HUDEP-2 (cell line): ENCODE data around the gene MSH3.
"Not testable (repeated sequence)": the region's sequence is repeated elsewhere in the genome, so short reads cannot be mapped to it uniquely, and the experiment has no call there.

Experiments
- DNase-seq, 76 experiments: peaks; one replicate each; lab custom pipeline; 2025; ENCODE audit not compliant: unreplicated experiment in 76 of 76; lab: John Stamatoyannopoulos, UW

The MSH3 gene

DNA sequence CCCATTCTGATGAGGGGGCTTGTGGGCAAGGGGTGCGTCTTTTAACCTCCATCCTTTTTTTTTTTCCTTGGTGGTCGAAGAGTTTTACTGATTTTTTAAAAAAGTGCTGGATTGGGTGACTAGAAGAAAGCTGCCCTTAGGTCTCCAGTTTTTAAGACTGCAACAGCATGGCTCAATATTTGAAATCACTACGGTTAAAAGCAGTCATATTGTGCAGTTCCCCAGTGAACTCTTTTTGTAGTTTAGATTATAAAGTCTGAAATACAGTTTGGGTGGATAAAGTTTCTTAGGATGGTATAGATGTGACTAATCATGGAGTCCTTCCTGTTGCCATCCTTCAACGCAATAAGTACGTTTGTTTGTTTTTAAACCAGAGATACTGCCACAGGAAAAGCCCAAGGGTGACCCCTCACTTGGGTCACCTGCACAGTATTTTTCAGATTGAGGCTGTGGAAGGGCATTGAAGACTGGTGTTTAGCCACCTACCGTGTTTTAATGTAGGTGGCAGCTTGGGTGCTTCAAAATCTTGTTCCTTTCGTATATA, 851 bp downstream of the MSH3 start:
- DNase-seq, result no peak

DNA sequence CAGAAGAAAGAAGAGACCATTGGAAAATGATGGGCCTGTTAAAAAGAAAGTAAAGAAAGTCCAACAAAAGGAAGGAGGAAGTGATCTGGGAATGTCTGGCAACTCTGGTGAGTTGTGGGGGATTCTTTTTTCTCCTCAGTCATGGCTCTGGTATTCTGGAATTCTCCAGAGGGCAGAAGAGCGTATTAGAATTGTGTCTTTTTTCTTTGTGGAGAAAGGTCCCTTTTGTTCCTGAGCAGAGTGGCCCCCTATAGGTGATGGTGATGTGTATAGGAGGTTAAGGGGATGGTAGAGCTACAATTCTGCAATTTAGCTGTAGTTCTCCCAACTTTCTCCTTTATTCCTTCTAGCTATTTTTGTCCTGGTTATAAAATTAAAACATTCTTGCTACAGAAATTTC, 2.0 kb downstream of the MSH3 start:
- DNase-seq, result no peak

DNA sequence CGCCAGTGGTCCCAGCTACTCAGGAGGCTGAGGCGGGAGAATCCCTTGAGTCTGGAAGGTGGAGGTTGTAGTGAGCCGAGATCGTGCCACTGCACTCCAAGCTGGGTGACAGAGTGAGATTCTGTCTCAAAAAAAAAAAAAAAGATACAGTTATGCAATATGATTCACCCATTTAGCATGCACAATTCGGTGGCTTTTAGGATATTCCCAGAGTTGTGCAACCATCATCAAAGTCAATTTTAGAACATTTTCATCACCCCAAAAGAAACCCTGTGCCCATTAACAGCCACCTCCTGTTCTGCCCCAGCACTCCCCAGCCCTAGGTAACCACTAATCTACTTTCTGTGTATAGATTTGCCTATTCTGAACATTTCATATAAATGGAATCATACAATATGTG, 4.7 kb downstream of the MSH3 start:
- no peak for DNase-seq

DNA sequence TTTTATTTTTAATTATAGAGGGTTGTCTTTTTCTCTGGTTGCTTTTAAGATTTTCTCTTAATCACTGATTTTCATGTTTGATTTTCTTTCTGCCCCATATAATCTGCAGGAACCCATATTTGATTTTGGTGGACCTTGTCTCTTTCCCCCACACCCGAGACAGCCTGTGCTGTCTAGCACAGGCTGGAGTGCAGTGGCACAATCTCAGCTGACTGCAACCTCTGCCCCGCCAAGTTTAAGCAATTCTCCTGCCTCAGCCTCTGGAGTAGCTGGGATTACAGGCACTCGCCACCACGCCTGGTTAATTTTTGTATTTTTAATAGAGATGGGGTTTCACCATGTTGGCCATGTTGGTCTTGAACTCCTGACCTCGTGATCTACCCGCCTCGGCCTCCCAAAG, 6.2 kb downstream of the MSH3 start:
- DNase-seq, result not testable (repeated sequence)

DNA sequence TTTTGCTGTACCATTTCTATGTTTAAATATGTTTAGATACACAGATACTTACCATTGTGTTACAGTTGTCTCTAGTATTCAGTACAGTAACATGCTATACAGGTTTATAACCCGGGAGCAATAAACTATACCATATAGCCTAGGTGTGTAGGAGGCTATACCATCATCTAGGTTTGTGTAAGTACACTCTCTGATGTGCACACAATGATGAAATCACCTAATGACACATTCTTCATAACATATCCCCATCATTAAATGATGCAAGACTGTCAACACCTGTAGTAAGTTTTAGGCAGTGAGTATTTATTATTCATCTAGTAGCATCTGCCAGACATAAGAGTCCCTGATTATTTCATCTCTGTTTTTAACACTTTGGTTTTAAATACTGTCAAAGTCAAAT, 7.7 kb downstream of the MSH3 start:
- DNase-seq, result no peak

DNA sequence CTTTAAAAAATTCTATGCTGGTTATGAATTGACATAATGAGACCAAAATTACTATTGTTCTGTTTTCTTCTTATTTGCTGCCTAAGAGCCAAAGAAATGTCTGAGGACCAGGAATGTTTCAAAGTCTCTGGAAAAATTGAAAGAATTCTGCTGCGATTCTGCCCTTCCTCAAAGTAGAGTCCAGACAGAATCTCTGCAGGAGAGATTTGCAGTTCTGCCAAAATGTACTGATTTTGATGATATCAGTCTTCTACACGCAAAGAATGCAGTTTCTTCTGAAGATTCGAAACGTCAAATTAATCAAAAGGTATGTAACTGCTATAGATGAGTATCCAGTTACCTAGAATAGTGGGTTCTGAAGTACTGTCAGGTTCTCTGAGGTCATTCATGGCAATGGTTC, 10.6 kb downstream of the MSH3 start:
- DNase-seq, result no peak

DNA sequence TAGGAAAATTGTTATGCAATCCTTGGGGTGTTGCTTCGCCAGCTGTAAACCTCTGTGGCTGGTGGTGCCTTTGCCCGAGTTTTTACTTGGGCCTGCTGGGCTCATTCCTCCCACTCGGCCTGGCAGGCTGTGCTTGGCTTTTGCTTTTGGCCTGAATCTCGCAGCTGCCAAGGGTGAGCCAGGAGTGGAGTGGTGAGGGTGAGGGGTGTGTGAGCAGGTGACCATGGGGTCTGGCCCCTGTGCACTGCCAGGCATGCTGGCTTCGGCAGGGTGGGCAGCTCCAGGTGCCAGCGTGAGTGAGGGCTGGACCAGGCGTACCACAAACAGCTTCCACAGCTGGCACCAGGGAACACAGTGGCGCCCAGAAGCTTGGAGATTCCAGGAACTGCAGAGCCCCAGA, 12.9 kb downstream of the MSH3 start:
- no peak for DNase-seq

DNA sequence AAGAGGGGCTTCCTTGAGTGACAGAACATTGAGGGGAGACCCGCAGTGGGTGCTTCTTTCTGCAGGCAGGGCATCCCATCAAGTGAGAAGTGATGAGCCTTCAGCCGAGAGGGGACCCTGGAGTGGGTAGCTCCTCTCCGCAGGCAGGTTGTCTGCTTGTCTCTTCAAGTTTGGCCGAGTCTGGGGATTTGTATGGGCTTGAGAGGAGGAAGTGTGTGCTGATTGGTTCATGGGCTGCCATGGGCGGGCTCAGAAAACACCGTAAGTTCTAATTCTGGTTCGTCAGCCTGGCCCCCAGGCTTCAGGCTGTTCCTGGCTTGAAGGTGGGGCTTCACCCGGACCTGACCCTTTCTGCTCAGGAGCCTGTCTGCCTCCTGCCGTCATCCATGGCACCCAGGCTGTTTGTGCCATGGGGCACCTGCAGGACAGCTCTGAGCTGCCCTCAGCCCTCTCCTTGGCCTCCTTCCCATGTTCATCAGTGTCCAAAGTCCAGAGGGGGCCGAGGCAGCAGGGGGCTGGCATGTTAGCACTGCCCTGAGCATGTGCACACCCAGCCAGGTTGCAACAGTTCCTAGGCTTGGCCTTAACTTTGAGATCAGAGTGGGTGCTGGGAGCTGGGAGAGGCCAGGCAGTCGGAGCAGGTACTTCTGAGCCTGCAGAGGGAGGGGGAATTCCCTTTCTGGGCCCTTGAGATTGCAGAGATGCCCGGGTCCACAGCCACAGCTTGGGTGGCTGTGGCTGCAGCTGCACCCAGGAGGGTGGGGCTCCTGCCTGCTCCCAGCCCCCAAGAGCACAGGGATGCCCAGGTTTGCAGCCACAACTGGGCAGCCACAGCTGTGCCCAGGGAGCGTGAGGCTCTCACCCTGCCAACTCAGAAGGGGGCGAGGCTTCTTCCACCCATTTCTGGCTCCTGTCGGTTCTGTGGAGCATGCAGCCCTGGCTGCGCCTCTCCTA, 13.8 kb downstream of the MSH3 start:
- DNase-seq, result no peak

DNA sequence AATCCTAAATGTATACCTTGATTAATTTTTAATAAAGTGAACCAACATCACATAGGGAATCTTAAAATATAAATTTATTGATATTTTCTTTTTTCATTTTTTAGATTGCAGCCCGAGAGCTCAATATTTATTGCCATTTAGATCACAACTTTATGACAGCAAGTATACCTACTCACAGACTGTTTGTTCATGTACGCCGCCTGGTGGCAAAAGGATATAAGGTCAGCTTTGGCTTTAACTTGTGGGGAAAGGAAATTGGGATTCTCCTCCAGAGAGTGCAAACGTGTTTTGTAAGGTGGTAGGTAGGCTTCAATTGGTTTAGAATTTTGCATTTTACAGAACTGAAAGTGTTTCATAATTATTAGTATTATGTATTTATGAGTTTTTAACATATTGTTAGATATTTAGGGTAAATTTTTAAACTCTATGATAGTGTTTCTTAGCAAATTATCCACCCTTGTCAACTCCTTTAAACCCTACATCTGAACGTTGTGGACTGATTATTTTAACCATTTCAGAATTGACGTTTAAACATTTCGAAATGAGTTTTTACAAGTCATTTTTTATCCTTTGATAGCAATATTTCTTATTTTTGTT, 17.8 kb downstream of the MSH3 start:
- peak in 62 of 76 experiments; percentile 2 to 71 (median 40) for DNase-seq

DNA sequence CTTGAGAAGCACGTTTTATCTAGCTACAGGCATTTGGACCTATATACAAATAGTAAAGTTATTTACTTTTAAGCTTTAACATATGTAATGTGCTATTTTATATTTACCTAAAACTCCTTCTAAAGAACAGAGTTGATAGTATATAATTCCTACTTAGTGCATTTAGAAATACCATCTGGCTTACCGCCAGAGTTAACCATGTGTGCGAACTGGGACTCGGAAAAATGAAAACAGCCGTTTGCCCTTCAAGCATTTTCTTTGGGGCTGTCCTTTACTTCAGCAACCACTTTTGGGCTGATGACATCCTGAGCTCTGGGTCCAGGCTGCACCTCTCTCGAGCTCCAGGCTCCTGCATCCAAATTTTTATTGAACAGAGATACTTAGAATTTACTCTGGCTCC, 22.3 kb downstream of the MSH3 start:
- no peak for DNase-seq

DNA sequence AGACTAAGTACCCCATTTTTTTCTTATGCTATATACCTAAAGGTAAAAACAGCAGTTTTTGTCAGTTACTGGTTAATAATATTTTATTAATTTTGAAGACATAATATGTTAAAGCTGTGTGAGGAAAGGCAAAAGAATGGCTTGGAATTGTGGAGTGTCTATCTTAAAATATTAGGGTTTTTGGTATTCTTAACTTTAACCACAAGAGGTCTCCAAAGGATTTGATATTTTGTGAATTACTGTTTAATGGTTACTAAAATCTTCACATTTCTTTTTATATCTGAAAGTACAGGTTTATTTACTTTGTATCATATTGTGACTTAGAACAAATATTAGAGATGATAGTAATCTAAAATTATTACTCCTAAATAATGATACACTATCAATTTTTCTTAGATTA, 32.3 kb downstream of the MSH3 start:
- peak in 2 of 76 experiments; percentile 1 to 4 for DNase-seq

DNA sequence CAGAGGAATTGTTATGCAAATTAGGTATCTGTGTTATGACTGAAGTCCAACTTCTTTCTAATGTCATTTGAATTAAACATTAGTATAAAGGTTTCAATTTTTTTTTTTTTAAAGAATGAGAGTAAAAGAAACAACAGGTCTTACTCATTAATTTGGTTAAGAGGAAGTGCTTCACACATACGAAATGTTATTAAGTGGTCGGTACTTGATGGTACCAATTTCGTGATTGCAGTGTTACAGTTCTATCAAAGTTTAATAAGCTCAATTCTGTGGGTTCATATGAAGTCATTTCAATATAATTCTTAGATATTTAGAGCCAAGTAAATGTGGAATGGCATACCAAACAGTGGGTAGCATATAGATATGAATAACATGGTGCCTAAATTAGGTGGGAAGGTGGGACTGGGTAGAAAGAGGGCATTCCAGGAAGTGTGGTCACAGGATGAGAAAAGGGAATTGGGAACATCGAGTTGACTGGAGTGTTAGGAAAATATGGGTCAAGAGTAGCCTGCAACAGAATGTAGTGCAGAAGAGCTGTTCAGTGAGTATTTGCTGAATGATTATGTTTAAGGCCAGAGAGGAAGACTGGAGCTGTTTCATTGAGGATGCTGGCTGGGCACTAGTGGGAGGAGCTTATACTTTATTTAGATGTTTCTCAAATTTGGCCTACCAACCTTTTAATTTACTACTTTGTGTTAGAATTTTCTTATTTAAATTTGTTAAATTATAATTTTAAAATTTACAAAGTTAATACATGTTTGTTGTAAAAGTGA, 34.4 kb downstream of the MSH3 start:
- no peak for DNase-seq

DNA sequence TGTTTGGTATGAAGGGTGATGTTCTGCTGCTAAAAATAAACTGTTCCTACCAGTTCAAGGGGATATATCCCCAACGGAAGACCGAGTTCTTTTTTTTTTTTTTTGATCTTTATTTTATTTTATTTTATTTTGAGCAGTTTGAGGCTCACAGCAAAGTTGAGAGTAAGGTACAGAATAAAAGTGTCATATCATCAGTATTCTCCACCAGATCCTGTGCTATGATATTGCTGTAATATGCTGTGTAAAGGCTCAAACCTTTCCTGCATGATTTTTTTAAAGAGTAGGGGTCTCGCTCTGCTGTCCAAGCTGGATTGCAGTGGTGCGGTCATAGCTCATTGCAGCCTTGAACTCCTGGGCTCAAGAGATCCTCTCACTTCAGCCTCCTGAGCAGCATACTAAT, 35.2 kb downstream of the MSH3 start:
- DNase-seq, result no peak

DNA sequence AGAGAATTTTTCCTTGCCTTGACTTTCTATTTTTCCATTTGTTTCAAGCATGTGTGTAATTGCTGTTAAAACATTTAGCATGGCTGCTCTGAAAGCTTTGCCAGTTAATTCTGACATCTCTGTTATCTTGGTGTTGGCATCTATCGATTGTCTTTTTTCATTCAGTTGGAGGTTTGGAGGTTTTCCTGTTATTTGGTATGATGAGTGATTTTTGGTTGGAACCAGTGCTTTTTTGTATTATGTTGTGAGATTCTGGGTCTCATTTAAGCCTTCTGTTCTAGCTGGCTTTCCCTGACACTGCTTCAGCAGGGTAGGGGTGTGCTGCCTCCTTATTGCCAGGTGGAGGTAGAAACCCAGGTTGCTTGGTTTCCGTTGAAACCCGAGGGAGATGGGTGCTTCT, 41.2 kb downstream of the MSH3 start:
- DNase-seq, result no peak

DNA sequence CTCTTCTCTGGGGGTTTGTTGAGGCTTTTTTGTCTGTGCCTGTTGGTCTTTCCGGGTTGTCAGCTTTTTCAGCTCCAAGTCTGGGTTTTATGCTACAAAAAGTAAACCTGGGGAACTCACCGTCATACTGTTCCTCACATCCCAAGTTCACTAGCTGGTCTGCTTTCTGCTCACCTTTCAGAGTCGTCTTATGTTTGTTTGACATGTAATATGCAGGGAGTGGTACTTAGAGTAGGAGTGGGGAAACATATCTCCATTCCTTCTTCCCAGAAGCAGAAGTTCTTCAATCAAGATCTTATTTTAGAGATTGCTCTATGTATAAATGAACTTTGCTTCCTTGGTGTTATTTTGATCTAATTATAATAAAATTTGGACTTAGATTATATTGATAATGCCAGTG, 42.0 kb downstream of the MSH3 start:
- no peak for DNase-seq

DNA sequence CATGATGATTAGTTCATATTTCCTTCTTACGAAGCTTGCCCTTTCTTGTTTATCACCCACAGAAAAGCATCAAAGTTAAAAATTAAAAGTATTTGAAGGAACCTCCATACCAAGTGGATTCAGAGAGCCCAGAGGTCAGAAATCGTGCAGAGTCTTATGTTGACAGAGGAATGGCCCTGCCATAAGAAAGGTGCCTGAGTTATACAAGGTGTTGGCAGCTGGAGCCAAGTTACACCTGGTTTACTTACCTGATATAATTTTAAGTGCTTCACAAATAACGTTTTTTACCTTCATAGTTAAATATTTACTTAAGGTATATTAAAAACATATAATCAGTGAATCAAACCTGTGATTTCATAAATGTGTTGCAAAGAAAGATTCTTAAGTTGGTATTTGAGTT, 42.6 kb downstream of the MSH3 start:
- no peak for DNase-seq

DNA sequence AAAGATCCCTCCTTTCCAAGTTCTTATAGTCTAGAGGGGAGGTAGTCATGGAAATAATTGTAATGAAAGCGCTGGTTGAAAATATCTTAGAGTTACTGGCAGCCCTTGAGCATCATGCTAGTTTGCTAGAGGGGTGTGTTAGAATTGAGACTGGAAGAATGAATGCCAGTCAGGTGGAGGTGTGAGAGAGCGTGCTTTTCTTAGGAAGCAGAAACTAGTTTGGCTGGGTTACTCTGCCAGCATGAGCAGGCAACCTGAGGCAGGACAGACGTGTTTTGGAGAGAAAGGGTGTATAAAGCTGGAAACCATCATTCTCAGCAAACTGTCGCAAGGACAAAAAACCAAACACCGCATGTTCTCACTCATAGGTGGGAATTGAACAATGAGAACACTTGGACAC, 43.9 kb downstream of the MSH3 start:
- no peak for DNase-seq

DNA sequence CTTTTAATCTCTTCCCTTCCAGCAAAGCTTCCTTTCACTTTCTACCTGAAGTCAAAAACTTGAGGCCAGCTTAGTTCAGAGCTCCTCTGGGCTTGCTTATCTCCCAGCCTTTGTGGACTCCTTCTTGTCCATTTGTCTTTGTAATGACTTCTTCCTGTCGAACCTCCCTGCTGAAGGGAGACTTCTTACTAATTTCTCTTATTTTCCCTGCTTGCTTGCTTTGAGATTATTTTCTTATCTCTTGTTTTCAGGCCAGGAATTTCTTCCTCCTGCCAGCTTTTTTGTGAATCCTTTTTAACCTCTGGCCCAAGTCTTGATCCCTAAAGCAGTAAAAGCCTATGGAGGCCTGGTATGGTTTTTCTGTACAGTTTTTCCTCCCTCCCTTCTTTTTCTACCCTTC, 47.1 kb downstream of the MSH3 start:
- no peak for DNase-seq

DNA sequence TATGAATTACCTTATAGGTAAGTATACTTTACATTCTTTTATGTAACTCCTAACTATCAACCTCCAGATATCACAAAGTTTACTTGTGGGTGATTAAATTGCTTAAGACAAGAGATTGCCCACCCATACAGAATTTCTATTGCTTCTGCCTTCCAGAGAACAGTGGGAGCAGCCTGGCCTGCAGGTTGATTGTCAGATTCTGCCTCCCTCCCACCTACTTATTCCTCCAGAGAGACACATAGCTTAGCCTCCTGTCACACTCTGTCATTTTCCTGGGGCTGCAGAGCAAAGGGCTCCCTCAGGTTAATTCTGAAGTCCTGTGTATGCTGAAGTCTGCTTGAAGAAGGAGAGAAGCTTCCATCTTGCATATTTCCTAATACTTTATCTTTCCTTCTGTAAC, 48.8 kb downstream of the MSH3 start:
- no peak for DNase-seq

DNA sequence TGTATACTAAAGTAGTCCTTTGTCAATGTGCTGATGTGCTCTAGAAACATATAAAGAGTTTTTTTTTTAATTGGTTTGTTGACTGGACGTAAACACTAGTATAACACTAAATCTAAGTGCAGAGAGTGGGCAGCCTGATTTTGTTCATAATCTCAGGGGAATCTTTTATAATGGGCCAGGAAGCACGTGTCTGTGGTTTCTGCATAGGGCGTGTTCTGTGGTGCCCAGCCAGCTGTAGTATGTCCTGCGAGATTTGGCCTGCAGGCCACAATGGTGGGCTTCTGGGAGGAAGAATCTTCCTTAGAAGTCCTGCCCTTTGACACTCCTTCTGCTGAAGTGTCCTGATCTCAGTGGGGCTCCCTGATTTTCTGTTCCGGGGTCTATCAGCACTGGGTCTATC, 49.3 kb downstream of the MSH3 start:
- no peak for DNase-seq

DNA sequence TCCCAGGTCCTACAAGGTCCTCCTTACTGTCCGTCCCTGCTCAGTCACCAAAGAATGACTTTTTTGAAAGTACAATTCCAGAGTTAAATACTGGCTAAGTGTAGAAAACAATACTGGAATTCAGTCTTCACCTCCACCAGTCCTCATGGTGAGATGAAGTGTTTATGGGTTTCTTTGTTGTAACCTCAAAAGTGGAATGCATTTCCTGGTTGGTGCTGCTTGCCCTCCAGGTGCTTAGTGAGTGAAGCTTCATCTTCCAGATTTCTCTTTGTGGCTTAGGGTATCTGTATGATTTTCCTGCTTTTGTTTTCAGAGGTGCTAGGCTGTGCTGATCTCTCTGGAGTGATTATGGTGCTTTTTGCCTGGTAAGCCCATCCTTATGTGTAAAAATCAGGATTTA, 49.8 kb downstream of the MSH3 start:
- DNase-seq, result no peak
